Skin of body (tissue), 2 donors: ENCODE data around the gene RNF144A. TPM values are rescaled to one million over a fixed set of nuclear protein-coding genes. Genes with fewer than 3 reads are reported as not detected.

Experiments used
- DNase-seq: peaks from one replicate; lab custom pipeline; 2025; lab: John Stamatoyannopoulos, UW
- total RNA-seq: library from RNA; depleted of rRNA; stranded (reverse); fragments of >200 nt; gene quantifications from one replicate; pipeline ENCODE4 v1.2.3, GENCODE V29; 2014

The RNF144A gene
- total RNA-seq, 1 donor from 2014 or later, result 15.3 TPM

- DNase-seq, result no peak
These were observed 8.9 kb upstream of the RNF144A start for GRCh38 chr2:6908291-6908690.

GRCh38 chr2:6909431-6910385, 7.5 kb upstream of the RNF144A start:
- no peak for DNase-seq

DNA sequence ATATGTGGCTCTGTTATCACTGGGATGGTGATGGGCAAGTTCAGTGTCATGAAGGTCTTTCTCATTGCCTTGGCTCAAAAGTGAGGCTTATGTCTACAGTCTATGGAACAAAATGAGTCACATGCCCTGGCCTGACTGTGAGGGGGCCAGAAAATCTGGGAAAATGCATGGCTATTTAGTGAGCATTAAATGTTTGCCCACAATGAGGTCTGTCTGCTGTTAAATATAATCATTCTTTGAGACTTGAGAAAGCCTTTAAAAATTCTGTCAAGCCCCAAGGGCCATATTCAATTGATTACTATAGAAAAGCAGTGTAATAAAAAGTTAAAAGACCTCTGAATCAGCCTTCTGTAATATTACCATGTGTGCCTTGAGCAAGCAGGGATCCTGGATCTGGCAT, 5.5 kb upstream of the RNF144A start:
- DNase-seq, result no peak

GRCh38 chr2:6913415-6914157, 3.6 kb upstream of the RNF144A start:
- no peak for DNase-seq

DNA sequence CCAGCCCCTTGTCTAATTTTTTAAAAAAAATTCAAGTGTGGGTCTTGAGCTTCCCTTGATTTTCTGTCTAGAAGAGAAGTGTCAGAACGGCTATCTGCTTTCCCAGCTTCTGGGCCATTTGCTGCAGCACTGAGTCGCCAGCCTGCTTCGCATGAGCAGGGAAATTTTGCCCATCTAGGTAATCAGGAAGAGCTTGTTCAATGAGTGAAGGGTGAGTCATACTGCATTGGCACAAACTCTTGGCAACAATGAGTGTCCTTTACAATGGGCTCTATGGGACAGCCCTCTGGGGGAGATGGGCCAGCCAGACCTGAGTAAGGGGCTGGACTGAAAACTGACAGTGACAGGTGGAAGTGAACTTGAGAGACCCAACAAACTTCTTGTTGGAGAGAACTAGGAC, 2.4 kb upstream of the RNF144A start:
- DNase-seq, result no peak

DNA sequence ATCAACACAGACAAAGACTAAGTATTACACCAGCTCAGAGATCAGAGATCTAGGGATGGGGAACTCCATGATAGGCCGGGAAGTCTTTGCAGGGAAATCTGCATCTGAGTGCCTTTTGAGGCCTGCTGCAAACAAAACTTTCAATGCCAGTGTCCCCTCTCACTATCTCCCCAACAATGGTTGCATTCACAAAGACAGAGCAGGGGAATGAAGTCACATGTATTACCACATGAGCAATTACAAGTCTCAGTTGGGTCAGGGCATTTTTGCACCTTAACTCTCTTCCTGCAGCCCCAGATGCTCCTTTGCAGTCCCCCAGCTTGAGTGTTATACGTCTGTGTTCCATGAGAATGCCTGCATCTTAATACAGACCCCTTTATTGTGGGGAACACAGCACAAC, 1.8 kb upstream of the RNF144A start:
- DNase-seq, result no peak

- no peak for DNase-seq
These were observed 988 bp upstream of the RNF144A start for GRCh38 chr2:6916224-6916623.

- DNase-seq, result no peak
These were observed 509 bp upstream of the RNF144A start for GRCh38 chr2:6916736-6917070.

GRCh38 chr2:6917761-6918421, 679 bp downstream of the RNF144A start:
- no peak for DNase-seq

DNA sequence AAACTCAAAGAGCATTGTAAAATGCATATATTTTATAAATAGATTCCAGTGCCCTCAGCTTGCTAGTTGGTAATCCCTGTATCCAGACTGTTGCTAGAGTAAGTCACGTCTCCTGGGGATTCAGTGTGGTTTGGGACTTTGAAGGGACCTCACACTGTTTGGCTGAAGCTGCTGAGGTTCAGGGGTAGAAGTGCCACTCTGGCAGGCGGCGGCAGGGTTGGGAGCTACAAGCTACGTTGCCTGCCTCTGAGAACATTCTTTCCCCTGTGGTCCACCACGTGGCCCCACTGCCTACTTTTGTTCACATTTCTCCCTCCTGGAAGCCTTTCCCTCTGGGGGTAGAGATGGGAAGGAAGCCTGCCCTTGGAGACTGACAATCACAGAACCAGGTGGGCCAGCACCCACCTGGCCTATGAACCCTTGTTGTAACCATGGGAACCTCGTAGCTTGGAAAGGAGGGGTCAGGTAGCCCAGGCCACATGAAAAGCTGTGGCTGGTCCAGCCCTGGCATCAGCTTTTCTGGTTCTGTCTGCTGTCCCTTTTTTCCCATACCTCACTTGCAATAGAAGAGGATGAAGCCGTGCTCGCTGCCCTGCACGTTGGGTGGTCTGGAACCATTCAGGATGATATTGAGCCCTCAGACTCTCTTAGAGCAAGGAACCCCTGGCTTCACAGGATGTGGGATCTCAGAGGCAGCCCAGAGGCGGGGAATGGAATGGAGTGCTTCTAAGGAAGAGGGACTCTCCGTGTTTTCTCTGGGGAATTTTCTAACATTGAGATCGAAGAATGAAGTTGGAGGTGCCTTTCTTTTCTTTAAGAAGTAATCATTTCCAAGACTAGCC, 2.9 kb downstream of the RNF144A start:
- no peak for DNase-seq

GRCh38 chr2:6920743-6921064, 3.5 kb downstream of the RNF144A start:
- no peak for DNase-seq

- DNase-seq, result no peak
These were observed 4.2 kb downstream of the RNF144A start for GRCh38 chr2:6921321-6921922.

GRCh38 chr2:6922201-6922656, 5.0 kb downstream of the RNF144A start:
- DNase-seq, result no peak

- no peak for DNase-seq
These were observed 6.1 kb downstream of the RNF144A start for GRCh38 chr2:6923319-6923718.

DNA sequence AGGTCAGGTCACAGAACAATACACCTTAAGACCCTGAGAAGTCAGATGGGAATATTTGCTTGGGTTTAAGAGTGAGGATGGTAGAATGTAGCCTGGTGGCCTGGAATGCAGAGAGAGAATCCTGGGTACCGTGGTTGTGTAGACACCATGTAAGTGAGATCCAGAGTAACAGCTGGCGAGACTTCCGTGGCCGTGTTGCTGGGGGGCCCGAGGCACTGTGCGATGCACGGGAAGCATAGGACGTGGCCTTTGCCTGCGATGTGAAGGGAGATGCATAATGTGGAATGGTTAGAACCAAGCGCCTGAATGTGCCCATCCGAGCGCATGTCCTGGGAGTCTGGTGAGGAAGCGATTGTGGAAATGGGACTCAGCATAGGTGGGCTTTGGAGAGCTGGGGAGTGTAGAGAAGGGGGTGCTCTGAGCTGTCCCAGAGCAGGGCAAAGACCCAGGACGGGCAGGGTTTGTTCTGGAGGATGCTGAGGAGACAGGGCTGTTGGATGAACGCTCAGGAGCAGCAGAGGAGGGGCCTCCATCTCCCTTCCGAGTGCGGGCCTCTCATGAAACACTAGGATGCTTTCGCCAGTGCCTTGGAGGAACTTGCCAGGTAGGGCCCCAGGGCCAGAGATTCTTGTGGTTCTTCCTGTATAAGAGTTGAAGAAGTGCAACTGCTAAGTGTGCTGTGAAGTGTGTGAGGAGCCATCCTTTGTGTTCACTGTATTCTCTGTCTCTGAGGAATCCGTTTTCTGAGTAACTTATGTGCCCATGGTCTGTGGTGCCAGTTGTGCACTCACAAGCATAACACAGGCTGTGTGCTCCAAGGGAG, 7.1 kb downstream of the RNF144A start:
- DNase-seq, result no peak

DNA sequence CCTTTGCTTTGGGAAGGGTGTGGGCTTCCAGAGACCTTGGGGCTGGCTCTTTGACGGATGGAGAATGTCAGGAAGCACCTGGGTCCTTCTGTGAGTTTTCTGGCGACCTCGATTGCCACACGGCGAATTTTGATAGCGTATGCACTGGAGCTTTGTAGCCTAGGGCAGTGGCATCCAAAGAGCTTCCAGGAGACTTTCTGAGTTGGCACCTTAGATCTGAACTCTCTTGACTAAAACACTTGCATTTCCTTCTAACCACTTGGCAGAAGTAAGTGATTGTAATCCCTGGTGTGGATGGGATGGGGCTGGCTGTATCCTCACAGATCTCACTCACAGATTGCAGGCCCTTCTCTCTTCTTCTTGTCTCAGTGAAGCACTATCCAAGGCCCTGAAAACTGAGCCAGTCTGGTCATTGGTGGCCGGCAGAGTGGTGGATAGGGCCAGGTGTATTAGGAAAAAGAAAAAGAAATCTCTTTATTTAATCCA, 7.8 kb downstream of the RNF144A start:
- no peak for DNase-seq

GRCh38 chr2:6926071-6926732, 9.0 kb downstream of the RNF144A start:
- DNase-seq, result no peak

DNA sequence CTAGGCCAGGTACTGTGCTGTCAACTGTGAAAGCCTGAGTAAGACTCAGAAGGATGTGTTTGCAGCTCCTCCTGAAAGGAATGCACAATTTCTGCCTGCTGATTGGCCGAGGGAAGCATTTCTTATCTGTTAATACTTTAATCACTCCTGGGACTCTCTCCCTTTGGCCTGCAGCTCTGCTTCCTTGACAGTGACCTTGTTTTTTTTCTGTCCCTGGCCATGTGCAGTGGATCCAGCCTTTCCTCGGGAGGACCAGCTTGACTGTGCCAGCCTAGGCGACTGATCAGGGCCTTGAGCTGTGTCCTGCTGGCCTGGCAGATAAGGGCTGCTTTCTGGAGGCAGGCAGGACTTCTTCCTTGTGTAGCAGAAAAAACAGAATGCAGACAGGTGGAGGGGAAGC, 10.0 kb downstream of the RNF144A start:
- DNase-seq, result no peak

DNA sequence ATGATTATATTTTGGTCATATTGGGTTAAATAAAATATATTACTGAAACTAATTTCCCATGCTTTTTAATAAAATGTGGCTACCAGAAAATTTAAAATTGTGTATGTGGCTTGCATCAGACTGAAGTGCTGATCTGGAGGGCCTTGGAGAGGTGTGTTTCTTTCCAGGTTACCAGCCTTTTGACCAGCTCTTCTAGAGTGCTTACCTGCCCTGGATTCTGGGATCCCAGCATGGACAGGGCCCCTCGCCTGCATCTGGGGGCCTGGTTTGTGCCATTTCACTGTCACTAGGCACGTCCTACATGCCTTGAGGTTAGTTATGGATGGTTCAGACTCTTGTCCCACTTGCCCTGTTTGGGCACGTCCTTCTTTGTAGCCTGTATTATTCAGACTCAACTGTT, 10.5 kb downstream of the RNF144A start:
- DNase-seq, result no peak
